ENCODE results near the gene TIMM22. TPM values are rescaled to one million over a fixed set of nuclear protein-coding genes. Genes with fewer than 3 reads are reported as not detected.

The TIMM22 gene
- total and polyA plus RNA-seq, 2 donors (not counting 3 experiments of a cell fraction or from before 2014, with no cell fraction given), result 19.0 to 19.6 TPM

DNA sequence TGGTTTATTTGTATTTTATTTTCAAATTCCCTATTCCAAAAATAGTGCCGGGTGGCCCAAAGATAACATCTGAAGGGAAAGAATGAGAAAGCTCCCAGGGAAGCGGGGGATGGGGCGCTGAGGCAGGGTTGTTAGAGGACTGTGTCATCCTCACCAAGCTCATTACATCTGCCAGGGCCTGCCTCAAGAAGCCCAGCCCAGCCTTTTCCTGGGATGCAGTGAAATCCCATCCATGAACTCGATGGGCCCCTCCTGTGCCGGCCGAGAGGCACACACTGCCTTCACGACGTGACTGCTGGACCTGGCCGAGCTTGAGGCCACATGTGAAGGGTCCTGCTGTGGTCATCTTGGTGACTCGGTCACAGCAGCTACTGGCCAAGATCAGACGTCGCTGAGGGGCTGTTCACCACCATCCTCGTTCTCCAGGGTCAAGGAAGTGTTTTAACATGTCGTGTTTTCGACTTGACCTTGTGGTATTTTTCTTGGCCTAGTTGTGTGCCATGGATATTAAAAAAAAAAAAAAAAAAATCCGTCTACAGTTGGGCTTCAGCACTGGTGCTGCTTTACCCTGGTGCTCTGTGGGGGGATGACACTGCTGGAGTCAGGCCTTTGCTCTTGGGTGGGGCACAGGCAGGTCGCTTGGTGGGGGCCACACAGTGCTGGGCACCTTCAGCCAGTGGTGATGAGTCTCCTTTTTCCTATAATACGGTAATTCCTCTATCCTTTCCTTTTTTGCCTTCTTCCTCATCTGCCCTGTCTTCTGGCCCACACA, 4.9 kb downstream of the TIMM22 start:
- FAIRE-seq, result peak; percentile 50
- BruUV-seq (replicated peaks), result TSS peak; percentile 12
- ChIA-PET CTCF (interaction anchor here (0.9 to 10.2 kb wide), 8 partner anchors 9 to 287 kb away, joined by 3 to 265 read pairs (median 6); partner anchors contain the start of gene VPS53), POLR2A (interaction anchor here (1.3 kb wide), 1 partner anchor 42 kb away, joined by 4 read pairs; no protein-coding TSS in a partner anchor)
- H3K9me1 ChIP-seq (replicated peaks; ENCODE audit: control insufficient read depth, extremely low read depth, insufficient read depth, low read length), result no peaks in the 10 kb centered on the region
- dilution Hi-C loops (cut with MboI; ENCODE audit: extremely low pct_ligation_motif_present, low sequenced_read_pairs), result no loop called here
- no peaks in the 10 kb centered on the region for H3K9me3 ChIP-seq (replicated peaks; ENCODE audit: control insufficient read depth, insufficient read depth, low read length)
- peaks cover 78% of the 10 kb centered on the region for H3K4me1 ChIP-seq (ENCODE audit: control insufficient read depth, extremely low read depth, insufficient read depth, low read length)
- peak overlapping the region; percentile 50 for H3K9ac ChIP-seq (replicated peaks; ENCODE audit: extremely low read depth, insufficient read depth, low read length)
- DNase-seq (ENCODE audit: low read depth, low spot score), result no peak
- H3K27ac ChIP-seq (ENCODE audit: insufficient read depth, low read depth, low read length), result peak overlapping the region; percentile 91
- no peaks in the 10 kb centered on the region for H4K20me1 ChIP-seq (replicated peaks; ENCODE audit: control insufficient read depth, extremely low read depth, insufficient read depth, low read length)
- H3K4me2 ChIP-seq (ENCODE audit: insufficient read depth, low read length), result peak overlapping the region; percentile 18
- no peaks in the 10 kb centered on the region for H3K27me3 ChIP-seq (ENCODE audit: control insufficient read depth in 2 of 2, insufficient read depth in 2 of 2, low read length in 2 of 2)
- H3K36me3 ChIP-seq (ENCODE audit: control insufficient read depth in 2 of 2, extremely low read depth in 1 of 2, insufficient read depth in 2 of 2, low read length in 2 of 2), result peaks cover 0 to 4% of the 10 kb centered on the region in 2 experiments
- H3K79me2 ChIP-seq (ENCODE audit: control insufficient read depth, insufficient read depth, low read length), result peaks cover 21% of the 10 kb centered on the region
- H2AFZ ChIP-seq (ENCODE audit: low read depth, low read length), result no peak overlapping the region
- no peak overlapping the region for H3K4me3 ChIP-seq (replicated peaks in 1 of 3; ENCODE audit: insufficient read depth in 1 of 3, low read depth in 1 of 3, low read length in 3 of 3)
- intact Hi-C loops (cut with micrococcal nuclease), result loop anchor here (1.0 kb wide), 2 partner anchors 42 to 54 kb away; no protein-coding TSS in a partner anchor
- no peak for TF ChIP-seq FOS (IDR thresholded peaks at IDR 0.05; ENCODE audit: borderline replicate concordance, insufficient read depth, low read length)
- TF ChIP-seq GATA2 (IDR thresholded peaks at IDR 0.05; ENCODE audit: insufficient read depth, insufficient read length, low read depth, low read length), result peak; percentile 84

DNA sequence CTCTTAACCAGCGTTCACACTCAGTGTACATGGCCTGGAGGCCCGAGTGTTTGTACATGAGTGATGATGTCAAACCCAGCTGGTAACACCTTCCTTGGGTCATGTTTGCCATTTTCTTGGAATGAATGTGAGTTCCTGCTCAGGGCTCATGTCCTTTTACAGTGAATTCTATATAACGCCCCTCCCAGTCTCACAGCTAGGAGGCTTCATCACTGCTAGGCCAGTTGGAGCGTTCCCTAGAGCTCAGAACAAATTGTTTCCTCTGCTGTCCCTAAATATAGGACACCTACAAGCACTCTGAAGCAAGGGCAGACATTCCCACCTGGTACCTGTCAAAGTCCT, 5.5 kb downstream of the TIMM22 start:
- FAIRE-seq (no peak), DNase-seq (ENCODE audit: low read depth, low spot score) (no peak)
- Histone ChIP-seq H3K36me3 (ENCODE audit: control insufficient read depth in 2 of 2, extremely low read depth in 1 of 2, insufficient read depth in 2 of 2, low read length in 2 of 2) (peaks cover 4 to 8% of the 10 kb centered on the region in 2 experiments), H3K27ac (ENCODE audit: insufficient read depth, low read depth, low read length) (peak overlapping the region; percentile 91), H3K4me3 (replicated peaks in 1 of 3; ENCODE audit: insufficient read depth in 1 of 3, low read depth in 1 of 3, low read length in 3 of 3) (no peak overlapping the region), H3K4me2 (ENCODE audit: insufficient read depth, low read length) (peak overlapping the region; percentile 18), H3K27me3 (ENCODE audit: control insufficient read depth in 2 of 2, insufficient read depth in 2 of 2, low read length in 2 of 2) (no peaks in the 10 kb centered on the region), H3K79me2 (ENCODE audit: control insufficient read depth, insufficient read depth, low read length) (peaks cover 17% of the 10 kb centered on the region), H4K20me1 (replicated peaks; ENCODE audit: control insufficient read depth, extremely low read depth, insufficient read depth, low read length) (no peaks in the 10 kb centered on the region), H2AFZ (ENCODE audit: low read depth, low read length) (no peak overlapping the region), H3K9me1 (replicated peaks; ENCODE audit: control insufficient read depth, extremely low read depth, insufficient read depth, low read length) (no peaks in the 10 kb centered on the region), H3K4me1 (ENCODE audit: control insufficient read depth, extremely low read depth, insufficient read depth, low read length) (peaks cover 78% of the 10 kb centered on the region), H3K9ac (replicated peaks; ENCODE audit: extremely low read depth, insufficient read depth, low read length) (peak overlapping the region; percentile 50), H3K9me3 (replicated peaks; ENCODE audit: control insufficient read depth, insufficient read depth, low read length) (no peaks in the 10 kb centered on the region)
- BruUV-seq (replicated peaks), result no TSS peak
- TF ChIP-seq JUN (IDR thresholded peaks at IDR 0.05; ENCODE audit: borderline replicate concordance, insufficient read depth, insufficient read length, low read depth), result no peak
- no peak for TF ChIP-seq POLR2A (IDR thresholded peaks at IDR 0.05; ENCODE audit: low read depth, low read length)
- no peak for TF ChIP-seq POLR2AphosphoS5 (IDR thresholded peaks at IDR 0.05; ENCODE audit: insufficient read depth, low read depth, low read length)
- intact Hi-C loops (cut with micrococcal nuclease) (loop anchor here (1.0 kb wide), 1 partner anchor 42 kb away; no protein-coding TSS in a partner anchor), dilution Hi-C loops (cut with MboI; ENCODE audit: extremely low pct_ligation_motif_present, low sequenced_read_pairs) (no loop called here)
- ChIA-PET POLR2A (interaction anchor here (0.7 kb wide), 1 partner anchor 37 kb away, joined by 3 read pairs; no protein-coding TSS in a partner anchor), CTCF (interaction anchor here (0.7 to 10.2 kb wide), 6 partner anchors 22 to 185 kb away, joined by 3 to 265 read pairs (median 12); no protein-coding TSS in a partner anchor)
